GM13977 (cell line): Measurements from ENCODE around the gene ARRDC1.

Source experiments
- DNase-seq: peaks from one replicate; pipeline ENCODE4 v3.0.0; 2012; ENCODE audit warnings: low spot score
- CTCF ChIP-seq: IDR thresholded peaks from 2 replicates; pipeline ENCODE4 v1.5.1; 2012; ENCODE audit warnings: mild to moderate bottlenecking, control low read depth; ENCODE audit not compliant: insufficient read depth; ENCODE audit errors: extremely low read depth, missing control alignments
- in situ Hi-C: fragments of 300-500 bp; cut with MboI; formaldehyde crosslinking; loops from one replicate; pipeline ENCODE4 v1.12.0; 2022; ENCODE audit warnings: low sequenced_read_pairs, low pct_unique_long_range_greater_than_20kb, mixed read lengths, inconsistent platforms; ENCODE audit not compliant: unreplicated experiment

The ARRDC1 gene

GRCh38 chr9:137583957-137584356 is 21.5 kb upstream of the ARRDC1 start:
- no peak for DNase-seq
- in situ Hi-C loops, result no loop called here
- TF ChIP-seq CTCF, result no peak

GRCh38 chr9:137586854-137587253 is 18.6 kb upstream of the ARRDC1 start:
- in situ Hi-C loops, result no loop called here
- no peak for TF ChIP-seq CTCF
- no peak for DNase-seq

- in situ Hi-C loops, result no loop called here
- no peak for TF ChIP-seq CTCF
- no peak for DNase-seq
These were observed 17.2 kb upstream of the ARRDC1 start for GRCh38 chr9:137588311-137588710.

- TF ChIP-seq CTCF, result no peak
- no peak for DNase-seq
- in situ Hi-C loops, result no loop called here
These were observed 16.6 kb upstream of the ARRDC1 start for GRCh38 chr9:137588891-137589290.

- in situ Hi-C loops, result no loop called here
- no peak for DNase-seq
- TF ChIP-seq CTCF, result no peak
These were observed 15.9 kb upstream of the ARRDC1 start for GRCh38 chr9:137589441-137590122.

- no peak for TF ChIP-seq CTCF
- DNase-seq, result no peak
- in situ Hi-C loops, result no loop called here
These were observed 15.4 kb upstream of the ARRDC1 start for GRCh38 chr9:137590123-137590468.
